GM04504 (cell line): Measurements from ENCODE around the gene GPC2.
"Not testable (repeated sequence)": the region's sequence is repeated elsewhere in the genome, so short reads cannot be mapped to it uniquely, and the experiment has no call there.

Experiments used
- DNase-seq: peaks from one replicate; pipeline ENCODE4 v3.0.0-alpha.2; 2012; ENCODE audit warnings: low read depth

GPC2 gene

GRCh38 chr7:100177045-100178001 lies at the start of gene GPC2, which contains the start of gene STAG3:
GPC2 (minus strand) TSS chr7:100177381; CDS start chr7:100177199, 182 bp downstream.
STAG3 (plus strand) TSS chr7:100177918; CDS start chr7:100180557, 2,639 bp downstream.
- DNase-seq = peak; percentile 91

GRCh38 chr7:100224891-100225290 lies 47.7 kb upstream of the GPC2 start:
- not testable (repeated sequence) for DNase-seq

- not testable (repeated sequence) for DNase-seq
Observed at GRCh38 chr7:100223376-100223927, 46.3 kb upstream of the GPC2 start.

GRCh38 chr7:100222445-100223132 lies 45.4 kb upstream of the GPC2 start:
- no peak for DNase-seq

- DNase-seq = no peak
Observed at GRCh38 chr7:100221767-100222444, 44.7 kb upstream of the GPC2 start.

- no peak for DNase-seq
Observed at GRCh38 chr7:100221231-100221718, 44.1 kb upstream of the GPC2 start.

- no peak for DNase-seq
Observed at GRCh38 chr7:100220586-100221230, 43.5 kb upstream of the GPC2 start.

- not testable (repeated sequence) for DNase-seq
Observed at GRCh38 chr7:100219801-100220585, 42.8 kb upstream of the GPC2 start, which contains the start of gene PVRIG. PVRIG (plus strand) TSS chr7:100219949; CDS start chr7:100219971, 22 bp downstream.

GRCh38 chr7:100219271-100219737 lies 42.1 kb upstream of the GPC2 start:
- DNase-seq = no peak

- DNase-seq = peak; percentile 20
Observed at GRCh38 chr7:100217934-100218333, 40.8 kb upstream of the GPC2 start.

GRCh38 chr7:100215895-100216294 lies 38.7 kb upstream of the GPC2 start:
- peak; percentile 10 for DNase-seq

GRCh38 chr7:100214356-100214755 lies 37.2 kb upstream of the GPC2 start:
- DNase-seq = not testable (repeated sequence)

- no peak for DNase-seq
Observed at GRCh38 chr7:100213672-100214071, 36.5 kb upstream of the GPC2 start.

- no peak for DNase-seq
Observed at GRCh38 chr7:100212631-100213286, 35.6 kb upstream of the GPC2 start.

- DNase-seq = no peak
Observed at GRCh38 chr7:100211342-100211780, 34.2 kb upstream of the GPC2 start.

- no peak for DNase-seq
Observed at GRCh38 chr7:100210805-100211204, 33.6 kb upstream of the GPC2 start.

- DNase-seq = no peak
Observed at GRCh38 chr7:100209493-100209892, 32.3 kb upstream of the GPC2 start.

GRCh38 chr7:100208911-100209408 lies 31.8 kb upstream of the GPC2 start:
- no peak for DNase-seq

GRCh38 chr7:100204454-100204853 lies 27.3 kb upstream of the GPC2 start:
- no peak for DNase-seq
